HCT116 (cell line): ENCODE measurements around the gene NDRG3. TPM values are rescaled to one million over a fixed set of nuclear protein-coding genes. Genes with fewer than 3 reads are reported as not detected.

Experiments
- ATAC-seq: fragments of 200-7000 bp; cut with Tn5 transposase; 2 replicates; pipeline ENCODE4 v1.9.1; 2020; ENCODE audit warnings: mild to moderate bottlenecking, moderate library complexity
- BruUV-seq: library from RNA; stranded (reverse); fragments of 400-500 nt; replicated peaks from 2 replicates; lab custom pipeline; 2021; lab: Mats Ljungman, UMichigan
- CTCF ChIA-PET: fragments of 300-600 bp; sonication (Branson Sonifier 250); formaldehyde crosslinking; loops from one replicate; lab custom pipeline; 2021; ENCODE audit warnings: antibody characterized with exemption; lab: Charles Lee
- POLR2A ChIA-PET: fragments of 300-600, 350-600 bp; sonication (Branson Sonifier 250); formaldehyde crosslinking; loops from one replicate; lab custom pipeline; 2021; ENCODE audit warnings: antibody characterized with exemption; lab: Charles Lee
- RAD21 ChIA-PET, 2 experiments: fragments of 300-600 bp; sonication (Branson Sonifier 250); formaldehyde crosslinking; loops; one replicate each; lab custom pipeline; 2023; ENCODE audit warnings: low total read pairs in 2 of 2; ENCODE audit not compliant: uncharacterized antibody in 2 of 2, unreplicated experiment in 2 of 2, low non-redundant PET in 1 of 2; lab: Charles Lee
- DNase-seq: peaks from one replicate; pipeline ENCODE4 v3.0.0-alpha.2; 2010; ENCODE audit warnings: low read depth, low spot score
- H2AFZ ChIP-seq: fragments of 200-600 bp; shearing (Covaris generic), sonication (generic); 2 replicates; pipeline ENCODE4 v1.6.1; 2017; ENCODE audit warnings: low read depth, mixed run types, mixed read lengths, antibody characterized with exemption, low read length; ENCODE audit not compliant: poor library complexity, severe bottlenecking
- H3K27ac ChIP-seq: 2 replicates; pipeline ENCODE4 v1.5.1; 2012; ENCODE audit warnings: low read depth, low read length
- H3K27me3 ChIP-seq: fragments of 200-600 bp; sonication (generic); 2 replicates; pipeline ENCODE4 v1.6.1; 2016; ENCODE audit warnings: mixed run types, low read length, mixed read lengths; ENCODE audit not compliant: insufficient read depth
- H3K36me3 ChIP-seq, 2 experiments: fragments of 200-500 bp in 1 of 2; fragments of 200-600 bp in 1 of 2; sonication (Bioruptor generic) in 1 of 2; sonication (generic) in 1 of 2; 2 replicates each; pipeline versions ENCODE4 v1.5.1 to v1.6.1; 2014 to 2016; ENCODE audit warnings: low read length in 2 of 2, inconsistent platforms in 1 of 2, mixed read lengths in 1 of 2, mixed run types in 1 of 2; ENCODE audit not compliant: insufficient read depth in 2 of 2, control insufficient read depth in 1 of 2
- H3K4me1 ChIP-seq, 2 experiments: fragments of 200-600 bp in 1 of 2; sonication (generic) in 1 of 2; 2 replicates each; pipeline versions ENCODE4 v1.5.1 to v1.6.1; 2012 to 2017; ENCODE audit warnings: low read length in 2 of 2, inconsistent platforms in 1 of 2, mild to moderate bottlenecking in 1 of 2, mixed read lengths in 1 of 2, mixed run types in 1 of 2, moderate library complexity in 1 of 2; ENCODE audit not compliant: insufficient read depth in 2 of 2, control insufficient read depth in 1 of 2
- H3K4me2 ChIP-seq: fragments of 200-600 bp; sonication (generic); 2 replicates; pipeline ENCODE4 v1.6.1; 2017; ENCODE audit warnings: mixed run types, low read length, mixed read lengths
- H3K4me3 ChIP-seq, 2 experiments: fragments of 200-600 bp in 1 of 2; sonication (generic) in 1 of 2; replicated peaks in 1 of 2; 2 replicates each; pipeline ENCODE4 v1.5.1; 2011 to 2016; ENCODE audit warnings: low read length in 2 of 2, control low read depth in 1 of 2, low read depth in 1 of 2, mild to moderate bottlenecking in 1 of 2, mixed read lengths in 1 of 2, mixed run types in 1 of 2
- H3K79me2 ChIP-seq: fragments of 200-600 bp; sonication (generic); 2 replicates; pipeline ENCODE4 v1.6.1; 2017; ENCODE audit warnings: mild to moderate bottlenecking, mixed run types, low read length, moderate library complexity, mixed read lengths; ENCODE audit not compliant: insufficient read depth
- H3K9ac ChIP-seq: fragments of 200-600 bp; sonication (generic); 2 replicates; pipeline ENCODE4 v1.6.1; 2016; ENCODE audit warnings: low read length, mixed read lengths
- H3K9me2 ChIP-seq: fragments of 200-600 bp; sonication (generic), shearing (Covaris generic); 2 replicates; pipeline ENCODE4 v1.6.1; 2017; ENCODE audit warnings: mixed run types, mild to moderate bottlenecking, moderate library complexity; ENCODE audit not compliant: insufficient read depth
- H3K9me3 ChIP-seq, 2 experiments: fragments of 200-500 bp in 1 of 2; fragments of 200-600 bp in 1 of 2; sonication (Bioruptor generic) in 1 of 2; sonication (generic) in 1 of 2; 2 replicates each; pipeline ENCODE4 v1.6.1; 2014 to 2017; ENCODE audit warnings: low read length in 2 of 2, mixed read lengths in 2 of 2, inconsistent platforms in 1 of 2, low read depth in 1 of 2, mild to moderate bottlenecking in 1 of 2, mixed run types in 1 of 2, moderate library complexity in 1 of 2; ENCODE audit not compliant: control insufficient read depth in 1 of 2, insufficient read depth in 1 of 2
- H4K20me1 ChIP-seq: fragments of 200-600 bp; sonication (generic), shearing (Covaris generic); 2 replicates; pipeline ENCODE4 v1.6.1; 2017; ENCODE audit warnings: mixed run types, mild to moderate bottlenecking, moderate library complexity; ENCODE audit not compliant: insufficient read depth
- CEBPB ChIP-seq: IDR thresholded peaks from 2 replicates; pipeline ENCODE4 v1.6.1; 2012; ENCODE audit warnings: low read depth
- EGR1 ChIP-seq: IDR thresholded peaks from 2 replicates; pipeline ENCODE4 v1.6.1; 2012; ENCODE audit warnings: low read depth
- ELF1 ChIP-seq: IDR thresholded peaks from 2 replicates; pipeline ENCODE4 v1.6.1; 2012; ENCODE audit warnings: low read depth, borderline replicate concordance
- EZH2 ChIP-seq: fragments of 200-600 bp; sonication (generic); IDR thresholded peaks from 2 replicates; pipeline ENCODE4 v1.6.1; 2017; ENCODE audit warnings: antibody characterized with exemption, mixed run types
- JUND ChIP-seq: IDR thresholded peaks from 2 replicates; pipeline ENCODE4 v1.6.1; 2012
- POLR2A ChIP-seq: IDR thresholded peaks from 2 replicates; pipeline ENCODE4 v1.7.0; 2011; ENCODE audit warnings: borderline replicate concordance; ENCODE audit not compliant: insufficient read depth, insufficient read length; ENCODE audit errors: extremely low read depth
- POLR2AphosphoS5 ChIP-seq: IDR thresholded peaks from 2 replicates; pipeline ENCODE4 v1.6.1; 2011; ENCODE audit warnings: mild to moderate bottlenecking, low read depth, low read length, moderate library complexity
- RAD21 ChIP-seq: IDR thresholded peaks from 2 replicates; pipeline ENCODE4 v1.6.1; 2012; ENCODE audit warnings: low read depth, mild to moderate bottlenecking
- TCF7L2 ChIP-seq: IDR thresholded peaks from 2 replicates; pipeline ENCODE4 v1.7.0; 2011; ENCODE audit warnings: borderline replicate concordance, inconsistent platforms; ENCODE audit not compliant: insufficient read depth, insufficient read length; ENCODE audit errors: extremely low read depth
- intact Hi-C: fragments of 100-400 bp; cut with micrococcal nuclease; formaldehyde crosslinking; loops from 2 replicates; pipeline ENCODE4 v1.10.0; 2022
- total RNA-seq: library from RNA; stranded (reverse); gene quantifications from one replicate; pipeline ENCODE4 v1.2.1, GENCODE V29; 2021; ENCODE audit not compliant: unreplicated experiment
- TF ChIP-seq, protein P1 (sequence below), 3 experiments: fragments of 200-600 bp in 1 of 3; sonication (generic) in 1 of 3; IDR thresholded peaks in 2 of 3; conservative IDR thresholded peaks in 1 of 3; 2 replicates each; pipeline ENCODE4 v1.5.1; 2012 to 2017; ENCODE audit warnings: low read depth in 2 of 3, low read length in 2 of 3, antibody characterized with exemption in 1 of 3, borderline replicate concordance in 1 of 3, control low read depth in 1 of 3, mild to moderate bottlenecking in 1 of 3, mixed read lengths in 1 of 3, mixed run types in 1 of 3, moderate library complexity in 1 of 3; ENCODE audit not compliant: insufficient read depth in 1 of 3
- TF ChIP-seq, protein P2 (sequence below): IDR thresholded peaks from 2 replicates; pipeline ENCODE4 v1.6.1; 2012
- TF ChIP-seq, protein P3 (sequence below): IDR thresholded peaks from 2 replicates; pipeline ENCODE4 v1.6.1; 2012

The NDRG3 gene
- total RNA-seq, 1 experiment from 2014 or later, result 29.3 TPM

DNA sequence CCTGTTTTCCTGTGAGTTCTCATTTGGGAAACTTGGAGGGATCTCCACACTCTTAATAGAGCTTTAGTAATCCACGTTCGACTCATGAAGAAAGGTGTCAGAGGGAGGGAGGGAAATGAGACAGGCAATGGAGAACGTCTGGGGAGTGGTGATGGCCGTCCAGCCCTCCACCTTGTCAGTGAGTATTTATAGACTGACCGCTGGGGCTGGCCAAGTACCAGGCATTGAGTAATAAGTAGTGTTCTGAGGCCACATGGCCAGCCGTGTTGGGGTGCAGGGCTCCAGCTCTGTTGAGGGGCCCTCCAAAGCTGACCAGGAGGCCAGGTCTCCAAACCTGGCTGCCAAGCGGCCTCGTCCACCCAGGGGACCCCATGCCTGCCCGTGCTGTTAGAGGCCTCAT lies 39.0 kb upstream of the NDRG3 start (continued):
- TF ChIP-seq, protein P1, sequence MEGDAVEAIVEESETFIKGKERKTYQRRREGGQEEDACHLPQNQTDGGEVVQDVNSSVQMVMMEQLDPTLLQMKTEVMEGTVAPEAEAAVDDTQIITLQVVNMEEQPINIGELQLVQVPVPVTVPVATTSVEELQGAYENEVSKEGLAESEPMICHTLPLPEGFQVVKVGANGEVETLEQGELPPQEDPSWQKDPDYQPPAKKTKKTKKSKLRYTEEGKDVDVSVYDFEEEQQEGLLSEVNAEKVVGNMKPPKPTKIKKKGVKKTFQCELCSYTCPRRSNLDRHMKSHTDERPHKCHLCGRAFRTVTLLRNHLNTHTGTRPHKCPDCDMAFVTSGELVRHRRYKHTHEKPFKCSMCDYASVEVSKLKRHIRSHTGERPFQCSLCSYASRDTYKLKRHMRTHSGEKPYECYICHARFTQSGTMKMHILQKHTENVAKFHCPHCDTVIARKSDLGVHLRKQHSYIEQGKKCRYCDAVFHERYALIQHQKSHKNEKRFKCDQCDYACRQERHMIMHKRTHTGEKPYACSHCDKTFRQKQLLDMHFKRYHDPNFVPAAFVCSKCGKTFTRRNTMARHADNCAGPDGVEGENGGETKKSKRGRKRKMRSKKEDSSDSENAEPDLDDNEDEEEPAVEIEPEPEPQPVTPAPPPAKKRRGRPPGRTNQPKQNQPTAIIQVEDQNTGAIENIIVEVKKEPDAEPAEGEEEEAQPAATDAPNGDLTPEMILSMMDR (IDR thresholded peaks at IDR 0.05 in 2 of 3, conservative IDR thresholded peaks at IDR 0.05 in 1 of 3; ENCODE audit: borderline replicate concordance in 1 of 3, insufficient read depth in 1 of 3, low read depth in 2 of 3, low read length in 2 of 3), result no peak

DNA sequence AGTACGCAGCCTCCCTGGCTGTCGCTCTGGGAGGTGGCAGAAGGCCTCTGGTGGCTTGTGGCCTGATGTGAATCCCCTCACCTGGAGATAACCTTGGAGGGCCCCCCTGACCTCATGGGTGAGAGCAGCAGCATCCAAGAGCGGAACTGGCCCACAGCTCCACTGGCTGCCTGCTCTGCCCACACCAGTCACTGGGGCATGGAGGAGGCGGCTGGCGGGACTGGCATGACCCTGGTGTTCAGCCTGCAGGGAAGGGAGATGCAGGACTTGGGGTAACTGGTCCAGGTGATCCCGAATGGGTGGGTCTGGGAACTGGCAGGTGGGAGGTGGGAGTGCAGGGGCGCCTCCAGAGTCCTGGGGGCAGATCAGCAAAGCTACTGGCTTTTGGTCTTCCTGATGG lies 38.2 kb upstream of the NDRG3 start:
- RAD21 ChIA-PET, result no interaction called here
- no peak overlapping the region for H3K9ac ChIP-seq
- H3K27ac ChIP-seq, result no peak overlapping the region
- H3K9me3 ChIP-seq, result no peaks in the 10 kb centered on the region
- H3K79me2 ChIP-seq, result no peaks in the 10 kb centered on the region
- H3K4me3 ChIP-seq, result no peak overlapping the region
- H3K9me2 ChIP-seq, result no peaks in the 10 kb centered on the region
- no peak overlapping the region for H2AFZ ChIP-seq
- no peaks in the 10 kb centered on the region; a peak in 2 of 4 replicates for H3K36me3 ChIP-seq
- H3K27me3 ChIP-seq, result no peaks in the 10 kb centered on the region
- H3K4me1 ChIP-seq, result no peaks in the 10 kb centered on the region
- CTCF ChIA-PET, result no interaction called here
- no peak for ATAC-seq
- no peak for DNase-seq
- POLR2A ChIA-PET, result no interaction called here
- no peaks in the 10 kb centered on the region for H4K20me1 ChIP-seq
- no peak overlapping the region for H3K4me2 ChIP-seq
- TF ChIP-seq POLR2A (no peak), ELF1 (no peak), JUND (no peak), CEBPB (no peak), TCF7L2 (no peak), EGR1 (no peak), EZH2 (no peak), POLR2AphosphoS5 (no peak), RAD21 (no peak)
- TF ChIP-seq, protein P2, sequence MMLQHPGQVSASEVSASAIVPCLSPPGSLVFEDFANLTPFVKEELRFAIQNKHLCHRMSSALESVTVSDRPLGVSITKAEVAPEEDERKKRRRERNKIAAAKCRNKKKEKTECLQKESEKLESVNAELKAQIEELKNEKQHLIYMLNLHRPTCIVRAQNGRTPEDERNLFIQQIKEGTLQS, result no peak
- TF ChIP-seq, protein P3, sequence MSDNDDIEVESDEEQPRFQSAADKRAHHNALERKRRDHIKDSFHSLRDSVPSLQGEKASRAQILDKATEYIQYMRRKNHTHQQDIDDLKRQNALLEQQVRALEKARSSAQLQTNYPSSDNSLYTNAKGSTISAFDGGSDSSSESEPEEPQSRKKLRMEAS, result no peak
- TF ChIP-seq, protein P1 (IDR thresholded peaks at IDR 0.05 in 2 of 3, conservative IDR thresholded peaks at IDR 0.05 in 1 of 3; ENCODE audit: borderline replicate concordance in 1 of 3, insufficient read depth in 1 of 3, low read depth in 2 of 3, low read length in 2 of 3), result no peak
- intact Hi-C loops, result no loop called here
- no TSS peak for BruUV-seq
